Measurements from ENCODE around the gene MRPS2. TPM values are rescaled to one million over a fixed set of nuclear protein-coding genes. Genes with fewer than 3 reads are reported as not detected.
"Not testable (repeated sequence)": the region's sequence is repeated elsewhere in the genome, so short reads cannot be mapped to it uniquely, and the experiment has no call there.

Gene MRPS2
- total and polyA plus RNA-seq, 2 donors, result 17.8 to 35.5 TPM

GRCh38 chr9:135534192-135534711 is 33.8 kb downstream of the MRPS2 start:
- H3K9me3 ChIP-seq (ENCODE audit: control insufficient read depth in 2 of 2, insufficient read depth in 1 of 2, low read length in 1 of 2); DNase-seq (ENCODE audit: low read depth in 6 of 9, low spot score in 9 of 9); H3K4me1 ChIP-seq (ENCODE audit: control insufficient read depth in 2 of 2, insufficient read depth in 2 of 2, low read length in 2 of 2); H3K36me3 ChIP-seq (ENCODE audit: control insufficient read depth in 2 of 2, insufficient read depth in 2 of 2, low read length in 1 of 2); H3K4me3 ChIP-seq (ENCODE audit: low read length in 2 of 2); H3K27ac ChIP-seq (ENCODE audit: low read depth in 1 of 2, low read length in 1 of 2); H3K27me3 ChIP-seq (ENCODE audit: control insufficient read depth in 2 of 2, insufficient read depth in 1 of 2, low read length in 1 of 2): not testable (repeated sequence)
- WGBS, result 34% methylated on average over 10 of the region's 10 CpGs

- not testable (repeated sequence) for H3K27ac ChIP-seq (ENCODE audit: low read depth in 1 of 2, low read length in 1 of 2); H3K4me3 ChIP-seq (ENCODE audit: low read length in 2 of 2); DNase-seq (ENCODE audit: low read depth in 6 of 9, low spot score in 9 of 9); H3K9me3 ChIP-seq (ENCODE audit: control insufficient read depth in 2 of 2, insufficient read depth in 1 of 2, low read length in 1 of 2); H3K4me1 ChIP-seq (ENCODE audit: control insufficient read depth in 2 of 2, insufficient read depth in 2 of 2, low read length in 2 of 2); H3K36me3 ChIP-seq (ENCODE audit: control insufficient read depth in 2 of 2, insufficient read depth in 2 of 2, low read length in 1 of 2); H3K27me3 ChIP-seq (ENCODE audit: control insufficient read depth in 2 of 2, insufficient read depth in 1 of 2, low read length in 1 of 2)
- 85% methylated on average over 4 of the region's 4 CpGs for WGBS
Measured at GRCh38 chr9:135534826-135535225, 34.3 kb downstream of the MRPS2 start.

GRCh38 chr9:135535631-135536030 is 35.1 kb downstream of the MRPS2 start:
- not testable (repeated sequence) for H3K9me3 ChIP-seq (ENCODE audit: control insufficient read depth in 2 of 2, insufficient read depth in 1 of 2, low read length in 1 of 2); H3K36me3 ChIP-seq (ENCODE audit: control insufficient read depth in 2 of 2, insufficient read depth in 2 of 2, low read length in 1 of 2); H3K27ac ChIP-seq (ENCODE audit: low read depth in 1 of 2, low read length in 1 of 2); H3K27me3 ChIP-seq (ENCODE audit: control insufficient read depth in 2 of 2, insufficient read depth in 1 of 2, low read length in 1 of 2); DNase-seq (ENCODE audit: low read depth in 6 of 9, low spot score in 9 of 9); H3K4me3 ChIP-seq (ENCODE audit: low read length in 2 of 2); H3K4me1 ChIP-seq (ENCODE audit: control insufficient read depth in 2 of 2, insufficient read depth in 2 of 2, low read length in 2 of 2)
- 87% methylated on average over 13 of the region's 13 CpGs for WGBS

GRCh38 chr9:135536216-135536615 is 35.7 kb downstream of the MRPS2 start:
- H3K9me3 ChIP-seq (ENCODE audit: control insufficient read depth in 2 of 2, insufficient read depth in 1 of 2, low read length in 1 of 2), result no peaks in the 10 kb centered on the region
- WGBS, result 77% methylated on average over 8 of the region's 8 CpGs
- H3K27me3 ChIP-seq (ENCODE audit: control insufficient read depth in 2 of 2, insufficient read depth in 1 of 2, low read length in 1 of 2), result peaks cover 0 to 8% of the 10 kb centered on the region in 2 donors
- H3K4me3 ChIP-seq (ENCODE audit: low read length in 2 of 2), result no peak overlapping the region
- no peaks in the 10 kb centered on the region for H3K36me3 ChIP-seq (ENCODE audit: control insufficient read depth in 2 of 2, insufficient read depth in 2 of 2, low read length in 1 of 2)
- DNase-seq (ENCODE audit: low read depth in 6 of 9, low spot score in 9 of 9), result no peak
- H3K27ac ChIP-seq (ENCODE audit: low read depth in 1 of 2, low read length in 1 of 2), result no peak overlapping the region
- no peaks in the 10 kb centered on the region for H3K4me1 ChIP-seq (ENCODE audit: control insufficient read depth in 2 of 2, insufficient read depth in 2 of 2, low read length in 2 of 2)

DNA sequence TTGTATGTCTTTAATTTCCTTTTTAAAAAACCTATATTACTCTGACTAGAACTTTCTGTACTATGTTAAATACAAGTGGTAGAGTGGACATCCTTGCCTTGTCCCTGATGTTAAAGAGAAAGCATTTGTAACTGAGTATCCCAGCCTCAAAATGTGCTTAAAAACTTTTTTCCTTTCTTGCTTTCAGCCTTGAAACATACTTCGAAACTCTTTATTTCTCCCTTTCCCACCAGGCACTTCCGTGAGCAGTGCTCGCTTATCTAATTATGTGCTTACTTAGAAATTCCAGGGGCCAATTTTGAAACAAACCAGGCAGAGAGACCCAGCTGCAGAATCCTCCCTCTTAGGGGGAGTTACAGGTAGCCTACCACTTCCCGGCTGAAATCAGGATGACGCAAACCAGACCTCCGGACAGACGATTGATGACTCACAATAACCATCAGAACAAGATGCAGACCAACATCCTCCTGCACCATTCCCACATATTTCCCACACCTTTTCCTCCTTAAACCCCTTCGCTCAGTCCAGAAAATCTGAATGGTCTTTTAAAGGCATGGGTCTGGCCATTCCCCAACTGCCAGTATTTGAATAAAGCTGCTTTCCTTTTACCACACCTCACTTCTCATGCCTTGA is 42.9 kb downstream of the MRPS2 start:
- not testable (repeated sequence) for H3K27me3 ChIP-seq (ENCODE audit: control insufficient read depth in 2 of 2, insufficient read depth in 1 of 2, low read length in 1 of 2); H3K27ac ChIP-seq (ENCODE audit: low read depth in 1 of 2, low read length in 1 of 2); H3K4me1 ChIP-seq (ENCODE audit: control insufficient read depth in 2 of 2, insufficient read depth in 2 of 2, low read length in 2 of 2); H3K36me3 ChIP-seq (ENCODE audit: control insufficient read depth in 2 of 2, insufficient read depth in 2 of 2, low read length in 1 of 2); H3K9me3 ChIP-seq (ENCODE audit: control insufficient read depth in 2 of 2, insufficient read depth in 1 of 2, low read length in 1 of 2); H3K4me3 ChIP-seq (ENCODE audit: low read length in 2 of 2); DNase-seq (ENCODE audit: low read depth in 6 of 9, low spot score in 9 of 9)
- WGBS, result 52% methylated on average over 8 of the region's 8 CpGs

DNA sequence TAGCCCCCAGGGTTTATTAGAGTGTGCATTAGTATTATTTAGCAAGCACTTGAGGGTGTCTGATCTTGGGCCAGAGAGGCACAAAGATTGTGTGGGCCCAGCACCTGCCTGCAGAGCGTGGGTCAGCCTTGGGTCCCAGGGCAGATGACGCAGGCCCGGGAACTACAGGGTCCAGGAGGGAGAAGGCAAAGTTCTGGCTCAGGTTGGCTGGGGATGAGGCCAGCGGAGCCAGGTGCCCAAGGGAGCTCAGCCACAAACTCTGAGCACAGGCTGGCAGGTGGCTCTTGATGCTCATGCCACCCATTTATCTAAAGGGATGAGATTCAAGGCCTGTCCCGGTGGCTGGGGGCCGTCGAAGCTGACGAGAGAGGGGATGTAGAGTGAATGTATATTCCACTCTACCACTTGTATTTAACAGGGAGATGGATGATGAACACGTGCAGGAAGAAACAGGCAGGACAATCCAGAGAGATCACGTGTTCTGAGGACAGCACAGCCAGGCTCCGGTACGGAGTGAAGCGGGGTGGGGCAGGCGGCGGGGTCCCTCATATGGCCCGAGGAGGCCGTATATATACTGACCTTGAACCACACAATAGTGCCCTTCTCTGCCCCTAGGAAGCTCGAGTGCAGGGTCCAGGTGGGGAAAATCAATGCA is 44.6 kb downstream of the MRPS2 start:
- Histone ChIP-seq H3K36me3 (ENCODE audit: control insufficient read depth in 2 of 2, insufficient read depth in 2 of 2, low read length in 1 of 2) (no peaks in the 10 kb centered on the region), H3K4me1 (ENCODE audit: control insufficient read depth in 2 of 2, insufficient read depth in 2 of 2, low read length in 2 of 2) (no peaks in the 10 kb centered on the region), H3K27me3 (ENCODE audit: control insufficient read depth in 2 of 2, insufficient read depth in 1 of 2, low read length in 1 of 2) (no peaks in the 10 kb centered on the region), H3K27ac (ENCODE audit: low read depth in 1 of 2, low read length in 1 of 2) (no peak overlapping the region), H3K4me3 (ENCODE audit: low read length in 2 of 2) (no peak overlapping the region), H3K9me3 (ENCODE audit: control insufficient read depth in 2 of 2, insufficient read depth in 1 of 2, low read length in 1 of 2) (no peaks in the 10 kb centered on the region)
- no peak for DNase-seq (ENCODE audit: low read depth in 6 of 9, low spot score in 9 of 9)
- WGBS, result 85% methylated on average over 18 of the region's 18 CpGs

DNA sequence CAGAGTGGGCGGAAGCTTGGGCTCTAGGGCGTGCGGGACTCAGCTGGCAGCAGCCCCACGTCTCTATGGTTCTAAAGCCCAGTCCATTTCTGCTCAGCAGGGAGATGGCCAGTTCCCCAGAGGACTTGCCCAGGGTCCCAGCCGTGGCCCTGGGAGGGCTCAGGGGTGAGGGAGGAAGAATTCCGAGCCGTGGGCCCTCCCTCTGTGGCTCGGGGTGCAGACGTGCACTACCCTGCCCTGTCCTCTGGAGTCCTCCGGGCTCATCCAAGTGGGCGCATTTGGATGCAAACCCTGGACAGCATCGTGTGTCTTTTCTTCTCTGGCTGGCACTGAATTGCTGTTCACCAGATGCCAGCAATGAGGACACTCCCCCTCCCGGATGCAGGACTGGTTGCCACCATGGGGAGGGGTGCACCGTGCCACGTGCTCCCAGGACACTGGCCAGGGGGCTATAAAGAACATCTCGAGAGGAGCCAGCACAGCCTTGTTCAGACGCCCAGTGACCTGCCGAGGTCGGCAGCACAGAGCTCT is 45.2 kb downstream of the MRPS2 start, which contains the start of gene OBP2A:
TSS of gene OBP2A (plus strand) at position 481 of the 531 bp plus-strand sequence. CDS start 55 bp downstream, outside the sequence.
- not testable (repeated sequence) for DNase-seq (ENCODE audit: low read depth in 6 of 9, low spot score in 9 of 9)
- 82% methylated on average over 15 of the region's 19 CpGs for WGBS

GRCh38 chr9:135546792-135547617 is 46.5 kb downstream of the MRPS2 start:
- DNase-seq (ENCODE audit: low read depth in 6 of 9, low spot score in 9 of 9); H3K4me3 ChIP-seq (ENCODE audit: low read length in 2 of 2): not testable (repeated sequence)
- 91% methylated on average over 20 of the region's 21 CpGs for WGBS

More for the DNA sequence above, 45.2 kb downstream of the MRPS2 start, which contains the start of gene OBP2A:
- H3K4me1 ChIP-seq (ENCODE audit: control insufficient read depth in 2 of 2, insufficient read depth in 2 of 2, low read length in 2 of 2); H3K4me3 ChIP-seq (ENCODE audit: low read length in 2 of 2); H3K9me3 ChIP-seq (ENCODE audit: control insufficient read depth in 2 of 2, insufficient read depth in 1 of 2, low read length in 1 of 2); H3K27me3 ChIP-seq (ENCODE audit: control insufficient read depth in 2 of 2, insufficient read depth in 1 of 2, low read length in 1 of 2); H3K27ac ChIP-seq (ENCODE audit: low read depth in 1 of 2, low read length in 1 of 2); H3K36me3 ChIP-seq (ENCODE audit: control insufficient read depth in 2 of 2, insufficient read depth in 2 of 2, low read length in 1 of 2): not testable (repeated sequence)

More at GRCh38 chr9:135546792-135547617, 46.5 kb downstream of the MRPS2 start:
- H3K4me1 ChIP-seq (ENCODE audit: control insufficient read depth in 2 of 2, insufficient read depth in 2 of 2, low read length in 2 of 2); H3K27me3 ChIP-seq (ENCODE audit: control insufficient read depth in 2 of 2, insufficient read depth in 1 of 2, low read length in 1 of 2); H3K36me3 ChIP-seq (ENCODE audit: control insufficient read depth in 2 of 2, insufficient read depth in 2 of 2, low read length in 1 of 2); H3K27ac ChIP-seq (ENCODE audit: low read depth in 1 of 2, low read length in 1 of 2); H3K9me3 ChIP-seq (ENCODE audit: control insufficient read depth in 2 of 2, insufficient read depth in 1 of 2, low read length in 1 of 2): not testable (repeated sequence)
